ES-I3 (cell line): Measurements from ENCODE around the gene KLRF2.

Source experiments
- H3K36me3 ChIP-seq: 2 replicates; pipeline ENCODE4 v1.6.1; 2013; ENCODE audit warnings: mild to moderate bottlenecking, low read length, control low read depth, moderate library complexity; ENCODE audit not compliant: insufficient read depth
- H3K4me1 ChIP-seq: 2 replicates; pipeline ENCODE4 v1.6.1; 2013; ENCODE audit warnings: mild to moderate bottlenecking, control low read depth, low read length; ENCODE audit not compliant: insufficient read depth
- H3K9ac ChIP-seq: 2 replicates; pipeline ENCODE4 v1.6.1; 2013; ENCODE audit warnings: low read depth, mild to moderate bottlenecking, low read length, moderate library complexity
- H3K9me3 ChIP-seq: 2 replicates; pipeline ENCODE4 v1.6.1; 2013; ENCODE audit warnings: mild to moderate bottlenecking, low read length, moderate library complexity; ENCODE audit not compliant: control insufficient read depth, insufficient read depth

Gene KLRF2, protein sequence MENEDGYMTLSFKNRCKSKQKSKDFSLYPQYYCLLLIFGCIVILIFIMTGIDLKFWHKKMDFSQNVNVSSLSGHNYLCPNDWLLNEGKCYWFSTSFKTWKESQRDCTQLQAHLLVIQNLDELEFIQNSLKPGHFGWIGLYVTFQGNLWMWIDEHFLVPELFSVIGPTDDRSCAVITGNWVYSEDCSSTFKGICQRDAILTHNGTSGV

DNA sequence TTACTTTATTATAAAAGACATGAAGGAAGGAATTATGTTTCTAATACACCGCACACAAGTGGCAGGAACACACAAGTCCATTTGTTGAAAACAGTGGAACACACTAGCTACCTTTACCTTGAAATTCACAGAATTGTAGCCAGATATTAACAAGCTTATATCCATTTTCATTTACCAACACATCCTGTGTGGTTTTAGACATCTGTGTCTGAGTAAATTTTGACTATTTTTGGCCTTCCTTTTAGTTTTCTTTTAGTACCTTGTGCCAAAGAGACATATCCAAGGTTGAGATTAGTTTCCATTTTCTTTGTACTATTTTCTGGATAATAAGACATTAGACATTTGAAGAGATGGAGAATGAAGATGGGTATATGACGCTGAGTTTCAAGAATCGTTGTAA, at the start of gene KLRF2:
Gene KLRF2 (plus strand): TSS at position 244 of the 400 bp plus-strand sequence. CDS start 107 bp downstream, at position 351.
- no peak within 1 kb of the TSS for H3K9ac ChIP-seq
- H3K4me1 ChIP-seq, result peaks cover 5% of the 10 kb centered on the region; the same call in 1 of the 2 replicates
- H3K9me3 ChIP-seq, result no peaks in the 10 kb centered on the region
- H3K36me3 ChIP-seq, result no peaks in the 10 kb centered on the region

DNA sequence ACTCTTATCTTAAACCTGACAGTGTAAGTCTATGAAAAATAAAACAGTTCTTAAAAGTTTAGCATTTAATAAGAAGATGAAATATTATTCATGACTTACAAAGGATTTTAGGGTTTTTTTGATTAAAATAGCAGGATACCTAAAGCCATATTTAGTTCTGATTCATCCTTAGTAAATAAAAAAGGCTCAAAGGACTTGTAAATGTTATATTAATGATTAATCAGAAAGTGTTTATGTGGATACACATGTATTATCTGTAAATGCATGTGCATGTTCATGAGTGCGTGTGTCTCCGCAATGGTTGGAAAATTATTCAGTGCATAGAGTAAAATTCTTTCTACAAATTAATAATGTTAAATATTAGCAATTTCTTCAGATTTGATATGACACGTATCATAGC, 49.6 kb upstream of the KLRF2 start:
- Histone ChIP-seq H3K9me3 (0 out of 2 replicates have a peak, but pooled peaks cover 3% of the 10 kb centered on the region), H3K4me1 (no peaks in the 10 kb centered on the region), H3K9ac (no peak overlapping the region), H3K36me3 (no peaks in the 10 kb centered on the region)

DNA sequence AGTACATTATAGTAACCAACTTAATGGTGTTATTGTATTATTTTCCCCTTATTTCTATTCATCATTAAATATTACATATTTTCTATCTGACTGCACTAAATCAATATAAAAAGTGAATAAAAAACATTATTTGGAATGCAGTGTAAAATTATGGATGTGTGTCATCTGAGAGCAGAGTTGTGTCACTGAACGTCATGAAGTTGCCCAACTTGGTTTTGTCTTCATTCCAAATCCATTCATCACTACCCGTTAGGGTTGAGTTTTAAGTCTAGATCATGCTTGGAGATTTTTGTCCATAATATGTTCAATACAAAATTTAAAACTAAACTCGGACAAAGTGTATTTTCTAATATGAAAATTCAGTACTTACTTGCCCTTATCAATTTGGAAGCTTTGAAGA, 37.9 kb upstream of the KLRF2 start:
- no peak overlapping the region for H3K9ac ChIP-seq
- H3K36me3 ChIP-seq, result no peaks in the 10 kb centered on the region
- no peaks in the 10 kb centered on the region for H3K4me1 ChIP-seq
- H3K9me3 ChIP-seq, result no peaks in the 10 kb centered on the region

DNA sequence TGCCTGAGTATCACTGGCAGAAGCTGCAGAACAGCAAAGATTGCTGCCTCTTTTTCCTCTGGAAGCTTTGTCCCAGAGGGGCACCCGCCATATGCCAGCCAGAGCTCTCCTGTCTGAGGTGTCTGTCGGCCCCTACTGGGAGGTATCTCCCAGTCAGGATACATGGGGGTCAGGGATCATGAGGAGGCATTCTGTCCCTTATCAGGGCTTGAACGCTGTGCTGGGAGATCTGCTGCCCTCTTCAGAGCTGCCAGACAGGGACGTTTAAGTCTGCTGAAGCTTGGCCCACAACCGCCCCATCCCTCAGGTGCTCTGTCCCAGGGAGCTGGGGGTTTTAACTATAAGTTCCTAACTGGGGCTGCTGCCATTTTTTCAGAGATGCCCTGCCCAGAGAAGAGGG, 32.4 kb upstream of the KLRF2 start:
- H3K9ac ChIP-seq, result no peak overlapping the region
- no peaks in the 10 kb centered on the region for H3K9me3 ChIP-seq
- H3K4me1 ChIP-seq, result no peaks in the 10 kb centered on the region
- no peaks in the 10 kb centered on the region for H3K36me3 ChIP-seq

DNA sequence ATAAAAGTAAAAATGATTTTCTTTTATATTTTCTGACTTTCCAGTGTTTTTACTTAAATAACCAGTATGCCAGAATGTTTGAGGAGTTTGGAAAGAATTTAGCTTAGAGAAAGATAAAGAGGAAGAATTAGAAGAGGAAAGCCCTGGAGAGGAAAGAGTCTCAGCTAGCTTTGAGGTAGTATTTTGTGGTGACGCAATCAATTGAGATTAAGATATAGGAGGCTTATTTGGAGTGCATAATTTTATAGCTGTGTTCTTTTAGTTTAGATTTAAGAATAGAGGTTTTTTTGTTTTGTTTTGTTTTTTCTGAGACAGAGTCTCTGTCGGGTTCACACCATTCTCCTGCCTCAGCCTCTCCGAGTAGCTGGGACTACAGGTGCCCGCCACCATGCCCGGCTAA, 30.2 kb upstream of the KLRF2 start:
- H3K4me1 ChIP-seq, result no peaks in the 10 kb centered on the region
- H3K36me3 ChIP-seq, result no peaks in the 10 kb centered on the region
- H3K9me3 ChIP-seq, result no peaks in the 10 kb centered on the region
- no peak overlapping the region for H3K9ac ChIP-seq

DNA sequence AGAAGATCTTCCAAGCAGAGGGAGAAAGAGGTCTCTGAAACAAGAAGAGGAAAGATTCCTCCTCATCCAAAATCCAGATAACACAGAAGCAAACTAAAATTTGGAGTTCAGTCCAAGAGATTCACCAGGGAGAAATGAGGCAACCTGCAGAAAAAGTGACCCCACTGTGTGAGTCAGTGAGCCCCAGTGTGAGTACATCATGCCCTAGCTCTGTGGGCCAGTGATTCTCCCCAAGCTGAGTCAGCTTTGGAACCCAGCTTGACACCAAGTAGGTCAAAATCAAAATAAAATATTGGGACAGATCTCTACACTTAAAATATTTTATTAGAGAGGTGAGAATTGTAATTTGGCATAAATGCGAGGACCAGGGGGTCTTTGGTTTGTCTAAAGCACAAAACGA, 29.4 kb upstream of the KLRF2 start:
- H3K9me3 ChIP-seq, result no peaks in the 10 kb centered on the region
- H3K9ac ChIP-seq, result no peak overlapping the region
- H3K4me1 ChIP-seq, result no peaks in the 10 kb centered on the region
- no peaks in the 10 kb centered on the region for H3K36me3 ChIP-seq

DNA sequence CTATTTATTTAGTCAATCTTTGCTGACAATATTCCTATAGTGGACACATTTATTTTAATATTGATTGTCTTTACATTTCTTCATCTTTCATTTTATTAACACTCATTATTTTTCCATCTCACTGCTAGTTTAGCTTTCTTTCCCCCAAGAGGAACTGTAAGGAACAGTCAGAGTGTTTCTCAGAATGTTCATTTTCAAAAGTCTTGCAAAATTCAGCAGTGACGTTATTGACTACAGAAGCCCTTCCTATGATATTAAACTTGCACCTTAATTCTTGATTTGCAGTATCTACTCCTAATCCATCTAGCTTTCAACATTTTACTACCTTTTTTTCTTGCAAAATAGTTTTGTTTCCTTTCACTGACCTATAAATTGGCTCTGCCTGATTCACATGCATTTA, 25.1 kb upstream of the KLRF2 start:
- Histone ChIP-seq H3K9ac (no peak overlapping the region), H3K9me3 (no peaks in the 10 kb centered on the region), H3K4me1 (no peaks in the 10 kb centered on the region), H3K36me3 (no peaks in the 10 kb centered on the region)

DNA sequence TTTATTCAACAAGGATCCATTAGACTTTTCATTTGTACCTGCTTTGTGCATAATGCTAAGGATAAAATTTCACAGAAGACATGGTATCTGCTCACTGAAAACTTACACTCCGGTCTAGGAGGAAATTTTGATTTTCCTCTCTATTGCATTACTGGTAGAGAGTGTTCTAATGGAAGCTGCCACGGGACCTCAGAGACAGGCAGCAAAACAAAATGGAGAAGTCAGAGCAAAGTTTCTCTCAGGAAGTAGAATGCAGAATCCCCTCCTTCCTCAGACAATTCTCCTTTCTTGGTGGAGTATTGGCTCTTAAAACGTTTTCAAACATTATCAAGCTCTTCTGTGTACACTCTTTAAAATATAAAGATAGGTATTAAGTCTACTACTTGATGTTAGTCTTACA, 24.4 kb upstream of the KLRF2 start:
- Histone ChIP-seq H3K9me3 (no peaks in the 10 kb centered on the region), H3K4me1 (no peaks in the 10 kb centered on the region), H3K36me3 (no peaks in the 10 kb centered on the region), H3K9ac (no peak overlapping the region)

DNA sequence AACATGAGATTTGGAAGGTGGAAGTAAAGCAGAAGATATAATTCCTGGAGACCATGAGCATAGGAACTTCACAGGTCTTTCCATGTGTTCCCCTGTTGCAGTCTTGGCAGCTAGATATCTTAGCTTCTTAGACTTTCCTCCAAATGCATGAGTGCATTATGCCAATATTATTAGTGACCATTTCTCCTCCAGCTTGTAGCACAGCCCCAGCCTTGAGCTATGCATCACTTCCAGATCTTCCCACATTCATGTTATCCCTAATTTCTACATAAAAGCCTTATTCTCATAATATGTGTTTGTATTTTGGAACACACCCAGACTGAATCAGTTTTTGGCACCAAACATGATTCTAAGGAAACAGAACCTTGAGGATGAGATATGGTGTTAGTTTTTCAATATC, 23.2 kb upstream of the KLRF2 start:
- Histone ChIP-seq H3K9me3 (no peaks in the 10 kb centered on the region), H3K9ac (no peak overlapping the region), H3K36me3 (no peaks in the 10 kb centered on the region), H3K4me1 (no peaks in the 10 kb centered on the region)

DNA sequence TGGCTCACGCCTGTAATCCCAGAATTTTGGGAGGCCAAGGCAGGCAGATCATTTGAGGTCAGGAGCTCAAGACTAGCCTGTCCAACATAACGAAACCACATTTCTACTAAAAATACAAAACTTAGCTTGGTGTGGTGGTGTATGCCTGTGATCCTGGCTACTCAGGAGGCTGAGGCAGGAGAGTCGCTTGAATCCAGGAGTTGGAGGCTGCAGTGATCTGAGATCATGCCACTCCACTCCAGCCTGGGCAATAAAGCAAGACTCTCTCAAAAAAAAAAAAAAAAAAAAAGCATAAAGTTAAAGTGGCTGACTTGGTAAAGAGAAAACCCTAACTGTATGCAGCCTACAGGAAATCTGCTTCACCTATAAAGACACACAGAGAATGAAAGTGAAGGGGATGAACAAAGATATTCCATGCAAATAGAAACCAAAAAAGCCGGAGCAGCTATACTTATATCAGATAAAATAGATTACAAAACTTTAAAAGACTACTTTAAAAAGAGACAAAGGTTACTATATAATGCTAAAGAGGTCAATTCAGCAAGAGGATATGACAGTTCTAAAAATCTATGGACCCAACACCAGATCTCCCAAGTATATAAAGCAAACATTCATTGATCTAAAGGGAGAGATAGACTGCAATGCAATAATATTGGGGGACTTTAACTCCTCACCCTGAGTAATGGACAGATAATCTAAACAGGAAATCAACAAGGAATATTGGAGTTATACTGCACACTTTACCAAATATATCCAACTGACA, 16.2 kb upstream of the KLRF2 start:
- Histone ChIP-seq H3K9me3 (no peaks in the 10 kb centered on the region), H3K4me1 (peaks cover 11% of the 10 kb centered on the region), H3K9ac (no peak overlapping the region), H3K36me3 (no peaks in the 10 kb centered on the region)

DNA sequence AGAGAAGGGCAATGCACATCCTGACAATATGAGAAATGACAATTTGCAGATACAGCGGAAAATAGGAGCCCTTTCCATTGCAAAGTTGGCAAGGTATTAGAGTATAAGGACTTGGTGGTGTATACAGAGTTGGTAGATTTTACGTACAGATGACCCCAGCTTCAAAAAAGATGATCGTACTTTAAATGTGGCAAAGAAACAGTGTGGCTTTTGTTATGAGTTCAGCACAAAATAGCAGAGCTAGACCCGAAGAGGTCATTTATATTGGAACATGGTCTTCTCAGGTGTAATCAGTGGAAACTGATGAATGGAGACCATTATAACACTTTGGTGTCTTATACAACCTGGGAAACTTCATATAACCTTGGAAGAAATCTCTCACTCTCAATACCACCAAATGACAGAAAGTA, 14.4 kb upstream of the KLRF2 start:
- H3K9ac ChIP-seq, result no peak overlapping the region
- H3K36me3 ChIP-seq, result no peaks in the 10 kb centered on the region
- no peaks in the 10 kb centered on the region for H3K9me3 ChIP-seq
- H3K4me1 ChIP-seq, result peaks cover 11% of the 10 kb centered on the region

DNA sequence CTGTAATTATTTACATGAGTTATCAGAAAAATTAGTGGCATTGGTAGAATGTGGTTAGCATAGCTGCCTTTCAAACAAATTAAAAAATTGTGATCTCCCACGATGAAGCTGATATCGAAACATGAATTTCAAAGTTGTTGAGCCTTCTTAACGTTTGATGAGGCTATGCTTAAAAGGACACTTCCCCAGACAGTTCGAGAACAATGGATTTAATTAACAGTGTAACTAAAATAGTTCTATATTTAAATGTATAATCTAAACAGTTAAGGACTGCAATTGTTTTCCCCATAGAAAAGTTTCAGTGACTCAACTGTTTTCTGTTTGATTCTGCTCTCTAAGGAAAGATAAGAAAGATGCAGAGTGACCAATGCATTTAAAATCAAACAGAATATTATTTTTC, 13.8 kb upstream of the KLRF2 start:
- peaks cover 11% of the 10 kb centered on the region for H3K4me1 ChIP-seq
- no peaks in the 10 kb centered on the region for H3K36me3 ChIP-seq
- no peak overlapping the region for H3K9ac ChIP-seq
- no peaks in the 10 kb centered on the region for H3K9me3 ChIP-seq

DNA sequence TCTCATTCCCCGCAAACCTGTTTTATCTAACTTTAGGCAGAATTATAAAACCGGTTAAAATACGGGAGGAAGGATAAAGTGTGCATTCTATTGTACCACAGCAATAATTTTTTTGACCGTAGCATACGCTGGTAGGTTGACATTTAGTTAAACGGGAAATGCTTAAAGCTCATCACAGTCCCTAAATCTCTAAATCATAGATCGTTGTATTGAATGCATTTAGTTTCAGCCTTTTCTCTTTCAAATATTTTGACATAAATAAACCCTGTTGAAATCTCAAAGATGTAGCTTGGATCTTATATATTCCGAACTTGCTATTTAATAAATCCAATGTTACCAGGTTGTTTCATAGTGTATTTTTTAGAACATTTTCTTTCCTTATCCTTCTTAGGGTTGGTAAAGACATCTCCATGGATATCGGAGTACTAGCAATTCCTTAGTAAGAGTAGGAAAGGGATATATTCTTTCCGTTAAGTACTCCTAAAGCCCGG, 12.9 kb upstream of the KLRF2 start:
- peaks cover 11% of the 10 kb centered on the region for H3K4me1 ChIP-seq
- H3K9ac ChIP-seq, result no peak overlapping the region
- no peaks in the 10 kb centered on the region for H3K9me3 ChIP-seq
- no peaks in the 10 kb centered on the region for H3K36me3 ChIP-seq

DNA sequence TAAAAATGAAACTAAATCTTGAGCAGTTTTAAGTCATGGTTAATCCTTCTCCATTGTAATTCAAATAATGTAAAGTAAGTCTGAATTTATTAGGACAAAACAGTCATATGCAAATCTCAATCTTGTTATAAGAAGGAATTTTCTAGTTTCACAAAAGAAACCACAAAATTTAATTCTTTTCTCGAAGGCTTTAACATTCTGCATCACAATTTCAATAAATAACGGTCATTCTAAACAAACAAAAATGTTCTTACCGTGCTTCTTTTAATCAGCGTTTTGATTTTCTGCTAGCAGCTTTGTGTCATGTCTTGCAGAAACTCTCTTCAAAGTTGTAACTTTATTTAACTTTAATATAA, 12.4 kb upstream of the KLRF2 start:
- H3K9me3 ChIP-seq, result no peaks in the 10 kb centered on the region
- peaks cover 11% of the 10 kb centered on the region for H3K4me1 ChIP-seq
- no peaks in the 10 kb centered on the region for H3K36me3 ChIP-seq
- H3K9ac ChIP-seq, result no peak overlapping the region
